ENCODE measurements around the gene MCRIP1. TPM values are rescaled to one million over a fixed set of nuclear protein-coding genes. Genes with fewer than 3 reads are reported as not detected.

MCRIP1 gene
- total RNA-seq, 8 experiments from 2014 or later = 18.1 to 139 (median 101) TPM

GRCh38 chr17:81858170-81858966 lies 25.3 kb upstream of the MCRIP1 start:
- no peak for ATAC-seq (replicated peaks in 6 of 8)
- Histone ChIP-seq H3K4me1 (replicated peaks in 1 of 2) (peaks cover 20 to 22% of the 10 kb centered on the region in 2 donors), H3K27ac (no peak overlapping the region), H3K4me3 (peak overlapping the region in 3 of 5 donors; percentile 66 to 78 (median 73))
- in situ Hi-C loops (cut with MboI; ENCODE audit: low pct_unique_long_range_greater_than_20kb in 2 of 9, low sequenced_read_pairs in 9 of 9, unreplicated experiment in 9 of 9) = no loop called here
- 76 to 96% (median 93%) methylated on average over 3 to 12 of the region's 30 CpGs; no CpG with 5 or more reads in 4 of the 10 experiments for WGBS, 10 experiments

GRCh38 chr17:81854974-81855774 lies 22.1 kb upstream of the MCRIP1 start:
- ATAC-seq (replicated peaks in 6 of 8) = peak in 2 of 8 experiments; percentile 4 to 8
- no peak overlapping the region for H3K27ac ChIP-seq
- in situ Hi-C loops (cut with MboI; ENCODE audit: low pct_unique_long_range_greater_than_20kb in 2 of 9, low sequenced_read_pairs in 9 of 9, unreplicated experiment in 9 of 9) = no loop called here
- WGBS, 10 experiments = 48 to 96% (median 82%) methylated on average over 4 to 13 of the region's 29 CpGs; no CpG with 5 or more reads in 3 of the 10 experiments
- H3K4me3 ChIP-seq = no peak overlapping the region
- peaks cover 5 to 12% of the 10 kb centered on the region in 2 donors for H3K4me1 ChIP-seq (replicated peaks in 1 of 2)

GRCh38 chr17:81852237-81852636 lies 19.1 kb upstream of the MCRIP1 start:
- Histone ChIP-seq H3K4me1 (replicated peaks in 1 of 2) (no peaks in the 10 kb centered on the region), H3K4me3 (no peak overlapping the region), H3K27ac (no peak overlapping the region)
- no peak for ATAC-seq (replicated peaks in 6 of 8)
- 86 to 100% (median 97%) methylated on average over 1 to 6 of the region's 12 CpGs; no CpG with 5 or more reads in 5 of the 10 experiments for WGBS, 10 experiments
- in situ Hi-C loops (cut with MboI; ENCODE audit: low pct_unique_long_range_greater_than_20kb in 2 of 9, low sequenced_read_pairs in 9 of 9, unreplicated experiment in 9 of 9) = no loop called here

GRCh38 chr17:81851423-81851822 lies 18.3 kb upstream of the MCRIP1 start:
- ATAC-seq (replicated peaks in 6 of 8) = no peak
- no peak overlapping the region for H3K4me3 ChIP-seq
- no peak overlapping the region for H3K27ac ChIP-seq
- in situ Hi-C loops (cut with MboI; ENCODE audit: low pct_unique_long_range_greater_than_20kb in 2 of 9, low sequenced_read_pairs in 9 of 9, unreplicated experiment in 9 of 9) = no loop called here
- WGBS, 10 experiments = 92 to 100% (median 97%) methylated on average over 3 to 10 of the region's 16 CpGs; no CpG with 5 or more reads in 5 of the 10 experiments
- H3K4me1 ChIP-seq (replicated peaks in 1 of 2) = no peaks in the 10 kb centered on the region

GRCh38 chr17:81849457-81849856 lies 16.4 kb upstream of the MCRIP1 start:
- Histone ChIP-seq H3K4me3 (no peak overlapping the region), H3K4me1 (replicated peaks in 1 of 2) (no peaks in the 10 kb centered on the region), H3K27ac (no peak overlapping the region)
- 75 to 100% (median 94%) methylated on average over 1 to 12 of the region's 12 CpGs; no CpG with 5 or more reads in 1 of the 10 experiments for WGBS, 10 experiments
- in situ Hi-C loops (cut with MboI; ENCODE audit: low pct_unique_long_range_greater_than_20kb in 2 of 9, low sequenced_read_pairs in 9 of 9, unreplicated experiment in 9 of 9) = no loop called here
- ATAC-seq (replicated peaks in 6 of 8) = no peak

GRCh38 chr17:81846743-81847689 lies 13.9 kb upstream of the MCRIP1 start:
- in situ Hi-C loops (cut with MboI; ENCODE audit: low pct_unique_long_range_greater_than_20kb in 2 of 9, low sequenced_read_pairs in 9 of 9, unreplicated experiment in 9 of 9) = no loop called here
- peak in 1 of 8 experiments; percentile 6 for ATAC-seq (replicated peaks in 6 of 8)
- WGBS, 10 experiments = 89 to 100% (median 94%) methylated on average over 4 to 10 of the region's 24 CpGs; no CpG with 5 or more reads in 6 of the 10 experiments

GRCh38 chr17:81845881-81846742 lies 13.0 kb upstream of the MCRIP1 start:
- Histone ChIP-seq H3K27ac (no peak overlapping the region), H3K4me3 (no peak overlapping the region), H3K4me1 (replicated peaks in 1 of 2) (no peaks in the 10 kb centered on the region)
- 92 to 100% (median 98%) methylated on average over 1 to 17 of the region's 38 CpGs; no CpG with 5 or more reads in 4 of the 10 experiments for WGBS, 10 experiments
- no peak for ATAC-seq (replicated peaks in 6 of 8)
- in situ Hi-C loops (cut with MboI; ENCODE audit: low pct_unique_long_range_greater_than_20kb in 2 of 9, low sequenced_read_pairs in 9 of 9, unreplicated experiment in 9 of 9) = no loop called here

More at GRCh38 chr17:81846743-81847689, 13.9 kb upstream of the MCRIP1 start:
- H3K4me3 ChIP-seq = no peak overlapping the region
- H3K4me1 ChIP-seq (replicated peaks in 1 of 2) = no peaks in the 10 kb centered on the region
- H3K27ac ChIP-seq = no peak overlapping the region

GRCh38 chr17:81845361-81845760 lies 12.3 kb upstream of the MCRIP1 start:
- in situ Hi-C loops (cut with MboI; ENCODE audit: low pct_unique_long_range_greater_than_20kb in 2 of 9, low sequenced_read_pairs in 9 of 9, unreplicated experiment in 9 of 9) = no loop called here
- Histone ChIP-seq H3K4me3 (no peak overlapping the region), H3K4me1 (replicated peaks in 1 of 2) (no peaks in the 10 kb centered on the region), H3K27ac (no peak overlapping the region)
- WGBS, 10 experiments = 80 to 100% (median 96%) methylated on average over 1 to 6 of the region's 13 CpGs; no CpG with 5 or more reads in 6 of the 10 experiments
- ATAC-seq (replicated peaks in 6 of 8) = no peak

- no peak overlapping the region for H3K4me3 ChIP-seq
- no peak for ATAC-seq (replicated peaks in 6 of 8)
- no peaks in the 10 kb centered on the region for H3K4me1 ChIP-seq (replicated peaks in 1 of 2)
- WGBS, 10 experiments = 88 to 100% (median 97%) methylated on average over 2 to 7 of the region's 13 CpGs; no CpG with 5 or more reads in 6 of the 10 experiments
- in situ Hi-C loops (cut with MboI; ENCODE audit: low pct_unique_long_range_greater_than_20kb in 2 of 9, low sequenced_read_pairs in 9 of 9, unreplicated experiment in 9 of 9) = no loop called here
- no peak overlapping the region for H3K27ac ChIP-seq
Observed at GRCh38 chr17:81844887-81845286, 11.8 kb upstream of the MCRIP1 start.

GRCh38 chr17:81844327-81844851 lies 11.3 kb upstream of the MCRIP1 start:
- Histone ChIP-seq H3K27ac (no peak overlapping the region), H3K4me3 (no peak overlapping the region), H3K4me1 (replicated peaks in 1 of 2) (no peaks in the 10 kb centered on the region)
- in situ Hi-C loops (cut with MboI; ENCODE audit: low pct_unique_long_range_greater_than_20kb in 2 of 9, low sequenced_read_pairs in 9 of 9, unreplicated experiment in 9 of 9) = no loop called here
- WGBS, 10 experiments = 80 to 100% (median 92%) methylated on average over 1 to 8 of the region's 14 CpGs; no CpG with 5 or more reads in 5 of the 10 experiments
- peak; percentile 10 to 31 (median 18) for ATAC-seq (replicated peaks in 6 of 8)

- WGBS, 10 experiments = 81 to 100% (median 89%) methylated on average over 2 to 12 of the region's 30 CpGs; no CpG with 5 or more reads in 6 of the 10 experiments
- peak in 5 of 8 experiments; percentile 4 to 20 (median 16) for ATAC-seq (replicated peaks in 6 of 8)
- H3K27ac ChIP-seq = no peak overlapping the region
- H3K4me3 ChIP-seq = no peak overlapping the region
- no peaks in the 10 kb centered on the region for H3K4me1 ChIP-seq (replicated peaks in 1 of 2)
- in situ Hi-C loops (cut with MboI; ENCODE audit: low pct_unique_long_range_greater_than_20kb in 2 of 9, low sequenced_read_pairs in 9 of 9, unreplicated experiment in 9 of 9) = no loop called here
Observed at GRCh38 chr17:81843713-81844326, 10.7 kb upstream of the MCRIP1 start.

Data from motor neuron (in vitro differentiated cells).